Activated naive CD8-positive, alpha-beta T cell (primary cell): Measurements from ENCODE around the gene ACSS1.

Experiments used
- H3K27ac Mint-ChIP-seq: one replicate; pipeline ENCODE4 v1.8.0; 2021; ENCODE audit warnings: mixed read lengths
- H3K27me3 Mint-ChIP-seq: one replicate; pipeline ENCODE4 v1.8.0; 2021; ENCODE audit warnings: mixed read lengths
- H3K36me3 Mint-ChIP-seq: one replicate; pipeline ENCODE4 v1.8.0; 2021; ENCODE audit warnings: mixed read lengths
- H3K4me1 Mint-ChIP-seq: one replicate; pipeline ENCODE4 v1.8.0; 2021; ENCODE audit warnings: low read depth, mixed read lengths
- H3K4me3 Mint-ChIP-seq: one replicate; pipeline ENCODE4 v1.8.0; 2021; ENCODE audit warnings: mild to moderate bottlenecking, mixed read lengths
- H3K9me3 Mint-ChIP-seq: one replicate; pipeline ENCODE4 v1.8.0; 2021; ENCODE audit warnings: low read depth, mixed read lengths

ACSS1 gene

DNA sequence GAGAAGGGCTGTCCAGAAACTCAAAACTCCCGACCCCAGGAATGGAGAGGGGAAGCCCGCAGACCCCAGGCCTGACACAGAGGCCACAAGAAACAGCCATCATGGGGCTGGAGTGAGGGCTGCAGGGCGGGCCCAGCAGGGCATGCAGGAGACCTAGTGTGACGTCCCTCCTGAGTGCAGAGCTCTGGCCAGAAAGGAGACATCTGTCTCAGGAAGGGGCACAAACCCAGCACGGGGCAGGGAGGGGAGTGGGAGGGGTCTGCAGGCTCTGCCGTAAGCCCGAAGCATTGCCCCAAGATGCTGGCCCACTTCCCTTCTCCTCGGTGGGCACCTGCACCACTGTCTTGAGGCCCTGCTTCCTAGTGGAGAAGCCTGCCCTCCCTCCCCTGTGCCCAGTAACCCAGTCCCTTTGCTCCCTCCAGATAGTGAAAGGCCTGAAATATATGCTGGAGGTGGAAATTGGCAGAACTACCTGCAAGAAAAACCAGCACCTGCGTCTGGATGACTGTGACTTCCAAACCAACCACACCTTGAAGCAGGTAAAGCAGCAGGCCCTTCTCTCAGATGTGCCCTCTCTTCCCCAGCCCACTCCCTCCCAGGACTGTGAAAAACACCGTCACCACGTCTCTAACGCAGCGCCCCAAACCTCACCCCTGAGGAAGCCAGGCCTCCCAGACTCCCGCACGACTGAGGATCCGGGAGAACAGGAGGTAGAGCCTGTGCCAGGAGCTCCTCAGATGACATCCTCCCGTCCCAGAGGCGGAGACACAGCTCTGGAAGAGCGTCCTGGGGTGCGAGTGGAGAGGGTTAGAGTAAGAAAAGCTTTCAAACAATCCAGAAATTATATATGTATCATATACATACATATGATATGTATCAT, 99.2 kb downstream of the ACSS1 start:
- no peaks in the 10 kb centered on the region for H3K27me3 Mint-ChIP-seq
- no peak overlapping the region for H3K27ac Mint-ChIP-seq
- no peaks in the 10 kb centered on the region for H3K9me3 Mint-ChIP-seq
- peaks cover 9% of the 10 kb centered on the region for H3K36me3 Mint-ChIP-seq
- peaks cover 25% of the 10 kb centered on the region for H3K4me1 Mint-ChIP-seq
- H3K4me3 Mint-ChIP-seq: no peak overlapping the region

DNA sequence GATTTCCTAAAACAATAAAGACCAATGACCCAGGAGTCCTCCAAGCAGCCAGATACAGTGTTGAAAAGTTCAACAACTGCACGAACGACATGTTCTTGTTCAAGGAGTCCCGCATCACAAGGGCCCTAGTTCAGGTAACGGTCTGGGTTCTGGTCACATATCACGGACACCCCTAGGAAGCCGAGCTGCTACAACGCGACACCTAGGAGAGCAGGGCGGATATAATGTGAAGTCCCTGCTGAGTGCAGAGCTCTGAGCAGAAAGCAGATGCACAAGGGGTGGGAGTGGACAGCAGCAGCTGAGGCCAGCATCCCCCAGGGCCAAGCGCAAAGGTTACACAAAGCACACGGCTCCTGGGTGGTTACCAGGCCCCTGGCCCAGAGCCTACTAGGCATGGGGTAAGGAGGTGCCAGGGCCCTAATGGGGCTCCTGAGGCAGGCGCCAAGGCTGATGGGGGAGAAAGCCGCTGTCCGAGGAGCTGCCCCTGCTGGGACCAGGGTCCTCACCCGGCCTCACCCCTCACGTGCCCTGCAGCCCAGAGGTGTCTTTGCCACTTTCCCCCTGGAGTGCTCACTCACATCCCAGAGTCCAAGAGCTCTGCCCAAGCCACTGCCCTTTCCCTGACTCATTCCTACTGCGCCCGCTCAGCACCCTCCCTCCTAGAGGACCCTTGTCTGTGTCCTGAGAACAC, 100.5 kb downstream of the ACSS1 start:
- Mint-ChIP-seq H3K27ac (no peak overlapping the region), H3K4me1 (peaks cover 32% of the 10 kb centered on the region), H3K4me3 (no peak overlapping the region), H3K36me3 (peaks cover 6% of the 10 kb centered on the region), H3K9me3 (no peaks in the 10 kb centered on the region), H3K27me3 (no peaks in the 10 kb centered on the region)
